ENCODE data around the gene NAV2.

The NAV2 gene

DNA sequence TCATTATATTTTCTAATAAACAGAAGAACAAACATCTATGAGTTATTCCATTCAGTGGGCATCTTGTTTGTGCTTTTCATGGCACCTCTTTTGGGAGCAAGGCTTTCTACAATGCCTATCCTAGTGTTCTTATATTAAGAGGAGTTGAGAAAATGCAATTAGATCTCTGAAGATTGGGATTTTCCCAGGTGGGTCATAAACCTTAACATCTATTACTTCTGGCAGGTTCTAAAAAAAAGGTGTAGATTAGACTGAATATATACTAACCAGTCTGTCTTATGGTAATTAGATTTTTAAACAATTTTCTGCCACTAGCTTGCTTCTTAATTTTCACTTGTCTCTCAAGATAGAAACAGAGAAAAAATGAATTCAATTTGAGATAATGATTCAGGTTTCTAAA, 128.3 kb downstream of the NAV2 start:
- TF ChIP-seq, protein P1, sequence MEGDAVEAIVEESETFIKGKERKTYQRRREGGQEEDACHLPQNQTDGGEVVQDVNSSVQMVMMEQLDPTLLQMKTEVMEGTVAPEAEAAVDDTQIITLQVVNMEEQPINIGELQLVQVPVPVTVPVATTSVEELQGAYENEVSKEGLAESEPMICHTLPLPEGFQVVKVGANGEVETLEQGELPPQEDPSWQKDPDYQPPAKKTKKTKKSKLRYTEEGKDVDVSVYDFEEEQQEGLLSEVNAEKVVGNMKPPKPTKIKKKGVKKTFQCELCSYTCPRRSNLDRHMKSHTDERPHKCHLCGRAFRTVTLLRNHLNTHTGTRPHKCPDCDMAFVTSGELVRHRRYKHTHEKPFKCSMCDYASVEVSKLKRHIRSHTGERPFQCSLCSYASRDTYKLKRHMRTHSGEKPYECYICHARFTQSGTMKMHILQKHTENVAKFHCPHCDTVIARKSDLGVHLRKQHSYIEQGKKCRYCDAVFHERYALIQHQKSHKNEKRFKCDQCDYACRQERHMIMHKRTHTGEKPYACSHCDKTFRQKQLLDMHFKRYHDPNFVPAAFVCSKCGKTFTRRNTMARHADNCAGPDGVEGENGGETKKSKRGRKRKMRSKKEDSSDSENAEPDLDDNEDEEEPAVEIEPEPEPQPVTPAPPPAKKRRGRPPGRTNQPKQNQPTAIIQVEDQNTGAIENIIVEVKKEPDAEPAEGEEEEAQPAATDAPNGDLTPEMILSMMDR (IDR thresholded peaks at IDR 0.05; ENCODE audit: extremely low read depth, insufficient read depth, missing control alignments), result no peak
- in situ Hi-C loops (cut with MboI; ENCODE audit: low pct_unique_long_range_greater_than_20kb, low sequenced_read_pairs, unreplicated experiment), result no loop called here
- DNase-seq (ENCODE audit: low spot score), result no peak

DNA sequence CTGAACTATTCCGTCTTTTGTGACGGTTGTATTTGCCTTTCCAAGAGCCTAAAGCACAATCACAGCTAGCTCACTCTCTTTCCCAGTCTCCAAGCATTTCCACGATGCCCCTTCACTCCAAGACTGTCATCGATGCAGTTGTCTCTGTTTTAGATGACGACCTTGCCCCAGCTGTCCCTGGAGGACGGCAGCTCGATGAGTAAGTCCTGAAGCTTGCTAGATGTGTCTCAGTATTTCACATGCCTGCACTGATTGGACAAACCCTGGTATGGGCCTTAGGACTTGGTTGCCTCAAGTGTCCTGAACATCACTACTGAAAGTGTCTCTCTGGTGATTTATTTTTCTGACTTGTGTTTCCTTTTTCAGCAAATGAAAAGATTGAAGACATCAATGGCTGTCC, 129.9 kb downstream of the NAV2 start:
- TF ChIP-seq, protein P1 (IDR thresholded peaks at IDR 0.05; ENCODE audit: extremely low read depth, insufficient read depth, missing control alignments), result no peak
- in situ Hi-C loops (cut with MboI; ENCODE audit: low pct_unique_long_range_greater_than_20kb, low sequenced_read_pairs, unreplicated experiment), result no loop called here
- no peak for DNase-seq (ENCODE audit: low spot score)

DNA sequence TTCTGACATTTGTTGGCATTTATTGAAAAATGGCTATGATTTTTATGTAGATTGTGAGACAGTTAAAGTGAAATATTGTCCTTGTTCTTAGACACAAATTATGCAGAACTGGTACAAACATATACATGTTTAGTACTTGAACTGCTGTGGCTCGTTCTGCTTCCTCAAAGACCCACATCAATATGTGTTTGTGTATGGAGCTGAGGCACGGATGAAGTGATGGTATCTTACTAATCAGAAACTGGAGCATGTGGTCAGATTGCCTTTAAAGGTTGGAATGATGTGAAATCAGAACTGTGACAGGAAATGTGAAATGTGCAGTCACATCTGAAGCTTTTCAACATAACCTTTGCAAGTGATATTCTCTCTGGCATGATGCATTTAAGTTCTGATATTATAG, 130.4 kb downstream of the NAV2 start:
- no peak for DNase-seq (ENCODE audit: low spot score)
- in situ Hi-C loops (cut with MboI; ENCODE audit: low pct_unique_long_range_greater_than_20kb, low sequenced_read_pairs, unreplicated experiment), result no loop called here
- TF ChIP-seq, protein P1 (IDR thresholded peaks at IDR 0.05; ENCODE audit: extremely low read depth, insufficient read depth, missing control alignments), result no peak

DNA sequence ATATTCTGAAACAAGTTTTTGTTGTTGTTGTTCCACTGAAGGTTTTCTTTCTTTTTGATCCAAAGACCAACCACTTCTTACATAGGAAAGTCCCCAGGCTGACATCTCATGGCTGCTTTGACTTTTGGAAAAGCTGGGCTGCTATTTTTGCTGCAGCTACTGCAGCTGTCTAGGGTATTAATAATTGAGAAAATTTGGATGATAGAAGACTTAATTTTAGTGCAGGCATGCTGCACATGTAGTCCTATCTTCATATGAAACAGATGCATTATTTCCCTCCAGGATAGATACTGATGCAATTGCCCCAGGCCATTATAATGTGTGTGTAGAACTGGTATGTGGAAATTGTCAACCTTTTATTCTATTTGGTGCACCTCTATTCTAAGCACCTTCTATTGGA, 131.4 kb downstream of the NAV2 start:
- TF ChIP-seq, protein P1 (IDR thresholded peaks at IDR 0.05; ENCODE audit: extremely low read depth, insufficient read depth, missing control alignments), result no peak
- in situ Hi-C loops (cut with MboI; ENCODE audit: low pct_unique_long_range_greater_than_20kb, low sequenced_read_pairs, unreplicated experiment), result no loop called here

DNA sequence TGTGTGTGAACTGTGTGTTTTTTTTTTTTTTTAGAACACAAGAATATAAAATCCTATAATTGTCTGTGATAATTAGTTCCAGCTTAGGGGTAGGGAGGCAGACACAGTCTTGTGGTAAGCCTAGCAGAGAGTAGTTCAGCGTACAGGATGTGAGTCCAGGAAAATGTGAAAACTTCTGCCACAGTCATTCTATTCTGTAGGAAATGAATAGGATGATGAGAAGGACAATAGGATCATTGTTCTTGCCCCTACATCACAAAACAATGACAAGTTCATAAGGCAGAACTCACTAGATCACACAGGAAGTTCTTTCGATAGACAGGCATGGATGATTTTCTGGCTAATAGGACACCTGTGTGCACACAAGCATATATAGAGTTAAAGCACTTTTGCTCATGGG, 132.2 kb downstream of the NAV2 start:
- in situ Hi-C loops (cut with MboI; ENCODE audit: low pct_unique_long_range_greater_than_20kb, low sequenced_read_pairs, unreplicated experiment), result no loop called here
- no peak for DNase-seq (ENCODE audit: low spot score)
- TF ChIP-seq, protein P1 (IDR thresholded peaks at IDR 0.05; ENCODE audit: extremely low read depth, insufficient read depth, missing control alignments), result no peak

More for the DNA sequence above, 131.4 kb downstream of the NAV2 start:
- no peak for DNase-seq (ENCODE audit: low spot score)

DNA sequence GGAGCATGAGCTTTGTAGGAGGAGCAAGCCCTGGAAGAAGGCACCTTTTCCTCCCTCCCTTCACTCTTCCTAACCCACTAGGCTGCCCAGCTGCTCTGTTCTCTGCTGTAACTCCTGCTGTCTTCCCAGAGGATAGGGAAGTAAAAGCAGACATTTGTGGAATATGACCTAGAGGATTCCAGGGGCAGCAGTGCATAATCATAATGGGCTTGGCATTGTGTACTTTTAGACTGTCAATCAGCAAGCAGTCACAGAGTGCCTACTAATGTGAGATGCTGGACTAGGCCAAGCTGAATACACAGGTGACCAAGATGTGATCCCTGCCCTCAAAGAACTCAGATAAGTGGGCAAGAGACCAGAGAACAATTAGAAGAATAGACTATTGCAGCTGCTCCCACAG, 133.0 kb downstream of the NAV2 start:
- TF ChIP-seq, protein P1 (IDR thresholded peaks at IDR 0.05; ENCODE audit: extremely low read depth, insufficient read depth, missing control alignments), result no peak
- in situ Hi-C loops (cut with MboI; ENCODE audit: low pct_unique_long_range_greater_than_20kb, low sequenced_read_pairs, unreplicated experiment), result no loop called here
- no peak for DNase-seq (ENCODE audit: low spot score)

All from GM13977 (cell line).